Kidney epithelial cell (primary cell): ENCODE data around the gene GLRX5. TPM values are rescaled to one million over a fixed set of nuclear protein-coding genes. Genes with fewer than 3 reads are reported as not detected.

Experiments
- DNase-seq: peaks from one replicate; pipeline ENCODE4 v3.0.0-alpha.2; 2010; ENCODE audit warnings: low read depth
- H3K27me3 ChIP-seq: 2 replicates; pipeline ENCODE4 v1.6.0; 2011; ENCODE audit warnings: low read length; ENCODE audit not compliant: control insufficient read depth, insufficient read depth
- H3K36me3 ChIP-seq: 2 replicates; pipeline ENCODE4 v1.5.1; 2011; ENCODE audit warnings: low read length; ENCODE audit not compliant: control insufficient read depth, insufficient read depth
- H3K4me3 ChIP-seq: 2 replicates; pipeline ENCODE4 v1.5.1; 2011; ENCODE audit warnings: low read depth, mild to moderate bottlenecking, control low read depth, low read length
- total RNA-seq: library from RNA; depleted of rRNA; stranded (reverse); fragments of >200 nt; gene quantifications from 2 replicates; pipeline ENCODE4 v1.2.3, GENCODE V29; 2015
- TF ChIP-seq, protein P1 (sequence below): IDR thresholded peaks from 2 replicates; pipeline ENCODE4 v1.5.1; 2011; ENCODE audit warnings: mild to moderate bottlenecking, moderate library complexity, low read length, control low read depth, inconsistent platforms; ENCODE audit not compliant: insufficient read depth, poor library complexity, severe bottlenecking

GLRX5 gene
- total RNA-seq, 1 donor from 2014 or later = 48.3 TPM

DNA sequence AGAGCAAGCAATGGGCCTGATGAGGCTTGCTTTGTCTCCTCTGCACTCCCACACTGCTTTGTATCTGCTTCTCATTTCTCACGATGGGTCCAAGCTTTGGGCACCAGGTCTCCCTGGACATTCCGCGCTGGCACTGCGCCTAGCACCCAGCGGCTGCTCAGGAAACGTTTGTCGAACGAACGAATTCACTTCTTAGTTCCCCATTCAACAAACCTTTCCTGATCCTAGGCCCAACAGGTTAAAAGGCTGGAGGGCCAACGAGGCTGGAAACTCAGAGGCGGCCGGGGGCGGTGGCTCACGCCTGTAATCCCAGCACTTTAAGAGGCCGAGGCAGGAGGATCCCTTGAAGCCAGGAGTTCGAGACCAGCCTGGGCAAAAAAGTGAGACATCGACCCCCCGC, 1.0 kb upstream of the GLRX5 start:
- no peak for DNase-seq
- Histone ChIP-seq H3K4me3 (peak overlapping the region; percentile 99), H3K36me3 (no peaks in the 10 kb centered on the region), H3K27me3 (no peaks in the 10 kb centered on the region)
- TF ChIP-seq, protein P1, sequence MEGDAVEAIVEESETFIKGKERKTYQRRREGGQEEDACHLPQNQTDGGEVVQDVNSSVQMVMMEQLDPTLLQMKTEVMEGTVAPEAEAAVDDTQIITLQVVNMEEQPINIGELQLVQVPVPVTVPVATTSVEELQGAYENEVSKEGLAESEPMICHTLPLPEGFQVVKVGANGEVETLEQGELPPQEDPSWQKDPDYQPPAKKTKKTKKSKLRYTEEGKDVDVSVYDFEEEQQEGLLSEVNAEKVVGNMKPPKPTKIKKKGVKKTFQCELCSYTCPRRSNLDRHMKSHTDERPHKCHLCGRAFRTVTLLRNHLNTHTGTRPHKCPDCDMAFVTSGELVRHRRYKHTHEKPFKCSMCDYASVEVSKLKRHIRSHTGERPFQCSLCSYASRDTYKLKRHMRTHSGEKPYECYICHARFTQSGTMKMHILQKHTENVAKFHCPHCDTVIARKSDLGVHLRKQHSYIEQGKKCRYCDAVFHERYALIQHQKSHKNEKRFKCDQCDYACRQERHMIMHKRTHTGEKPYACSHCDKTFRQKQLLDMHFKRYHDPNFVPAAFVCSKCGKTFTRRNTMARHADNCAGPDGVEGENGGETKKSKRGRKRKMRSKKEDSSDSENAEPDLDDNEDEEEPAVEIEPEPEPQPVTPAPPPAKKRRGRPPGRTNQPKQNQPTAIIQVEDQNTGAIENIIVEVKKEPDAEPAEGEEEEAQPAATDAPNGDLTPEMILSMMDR = no peak

DNA sequence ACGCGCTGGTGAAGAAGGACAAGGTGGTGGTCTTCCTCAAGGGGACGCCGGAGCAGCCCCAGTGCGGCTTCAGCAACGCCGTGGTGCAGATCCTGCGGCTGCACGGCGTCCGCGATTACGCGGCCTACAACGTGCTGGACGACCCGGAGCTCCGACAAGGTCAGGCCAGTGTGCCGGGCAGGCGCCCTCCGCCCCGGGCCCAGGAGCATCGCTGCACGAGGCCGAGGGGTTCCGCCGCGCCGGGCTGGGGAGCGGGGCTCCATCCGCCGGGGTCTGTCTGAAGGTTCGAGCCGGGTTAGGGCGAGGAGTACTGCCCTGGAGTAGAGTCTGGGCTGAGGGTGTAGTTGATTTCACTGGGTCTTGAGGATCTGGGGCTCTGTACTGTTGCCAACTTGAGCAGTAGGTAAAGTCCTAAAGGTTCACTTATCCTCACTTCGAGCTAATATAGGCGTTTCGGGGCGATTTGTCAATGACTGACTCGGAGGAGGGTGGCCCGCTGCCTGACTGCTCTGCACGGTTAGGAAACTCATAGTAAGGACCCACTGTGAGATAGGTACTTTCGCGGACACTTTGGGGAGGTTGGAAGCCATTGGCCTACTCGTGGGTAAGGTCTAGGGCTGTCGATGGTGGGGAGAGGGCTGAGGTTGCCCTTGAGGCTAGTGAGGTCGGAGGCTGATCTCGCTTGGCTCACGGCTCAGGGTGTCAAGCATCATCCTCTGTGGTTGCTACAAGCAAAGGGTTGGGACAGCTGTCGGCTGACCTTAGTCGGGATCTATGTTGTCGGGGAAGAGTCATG, 574 bp downstream of the GLRX5 start:
- no peak for DNase-seq
- TF ChIP-seq, protein P1 = no peak
- no peaks in the 10 kb centered on the region for H3K27me3 ChIP-seq
- peak overlapping the region; percentile 98 for H3K4me3 ChIP-seq
- no peaks in the 10 kb centered on the region for H3K36me3 ChIP-seq

DNA sequence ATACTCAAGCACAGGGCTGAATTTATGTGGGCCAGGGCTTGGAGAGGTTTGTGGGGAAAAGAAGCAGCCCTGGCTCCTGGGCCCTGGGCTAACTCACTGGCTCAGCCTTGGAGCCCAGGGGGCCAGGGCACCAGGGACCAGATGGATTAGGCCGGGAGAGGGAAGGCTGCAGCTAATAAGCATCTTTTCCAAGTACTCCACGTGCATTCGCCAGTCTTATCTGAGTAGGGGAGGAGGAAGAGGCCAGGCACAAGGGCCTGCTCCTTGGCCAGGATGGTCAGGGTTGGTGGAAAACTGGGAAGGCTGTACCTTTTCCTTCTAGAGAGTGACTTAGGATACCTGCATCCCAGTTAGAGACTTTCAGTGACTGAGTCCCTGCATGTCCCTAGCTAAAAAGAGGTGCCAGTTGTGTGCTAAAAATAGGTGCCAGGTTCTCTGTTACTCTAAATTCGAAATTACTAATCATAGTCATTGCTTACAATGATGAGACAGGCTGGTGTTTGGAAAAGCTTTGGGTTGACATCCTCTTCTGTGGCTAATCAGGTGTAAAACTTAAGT, 1.3 kb downstream of the GLRX5 start:
- H3K4me3 ChIP-seq = peak overlapping the region; percentile 98
- DNase-seq = no peak
- TF ChIP-seq, protein P1 = no peak
- no peaks in the 10 kb centered on the region for H3K27me3 ChIP-seq
- no peaks in the 10 kb centered on the region for H3K36me3 ChIP-seq

DNA sequence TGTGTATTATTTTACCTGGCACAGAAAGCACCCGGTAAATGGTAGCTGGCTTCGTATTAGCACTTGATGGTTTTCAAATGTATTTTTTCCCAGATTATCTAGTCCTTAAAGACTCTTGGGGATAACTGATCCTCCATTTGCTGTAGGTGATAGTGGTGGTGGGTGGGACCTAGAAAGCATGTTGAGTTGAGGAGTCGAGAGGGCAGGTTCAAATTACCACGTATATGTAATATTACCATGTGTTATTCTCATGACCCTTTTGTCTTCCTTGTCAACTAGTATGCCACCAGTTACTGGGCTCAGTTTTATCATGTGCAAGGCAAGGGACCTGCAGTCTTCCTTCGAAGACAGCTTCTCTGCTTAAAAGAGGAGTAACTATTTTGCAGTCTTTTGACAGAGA, 1.8 kb downstream of the GLRX5 start:
- Histone ChIP-seq H3K36me3 (no peaks in the 10 kb centered on the region), H3K4me3 (no peak overlapping the region), H3K27me3 (no peaks in the 10 kb centered on the region)
- no peak for DNase-seq
- TF ChIP-seq, protein P1 = no peak

DNA sequence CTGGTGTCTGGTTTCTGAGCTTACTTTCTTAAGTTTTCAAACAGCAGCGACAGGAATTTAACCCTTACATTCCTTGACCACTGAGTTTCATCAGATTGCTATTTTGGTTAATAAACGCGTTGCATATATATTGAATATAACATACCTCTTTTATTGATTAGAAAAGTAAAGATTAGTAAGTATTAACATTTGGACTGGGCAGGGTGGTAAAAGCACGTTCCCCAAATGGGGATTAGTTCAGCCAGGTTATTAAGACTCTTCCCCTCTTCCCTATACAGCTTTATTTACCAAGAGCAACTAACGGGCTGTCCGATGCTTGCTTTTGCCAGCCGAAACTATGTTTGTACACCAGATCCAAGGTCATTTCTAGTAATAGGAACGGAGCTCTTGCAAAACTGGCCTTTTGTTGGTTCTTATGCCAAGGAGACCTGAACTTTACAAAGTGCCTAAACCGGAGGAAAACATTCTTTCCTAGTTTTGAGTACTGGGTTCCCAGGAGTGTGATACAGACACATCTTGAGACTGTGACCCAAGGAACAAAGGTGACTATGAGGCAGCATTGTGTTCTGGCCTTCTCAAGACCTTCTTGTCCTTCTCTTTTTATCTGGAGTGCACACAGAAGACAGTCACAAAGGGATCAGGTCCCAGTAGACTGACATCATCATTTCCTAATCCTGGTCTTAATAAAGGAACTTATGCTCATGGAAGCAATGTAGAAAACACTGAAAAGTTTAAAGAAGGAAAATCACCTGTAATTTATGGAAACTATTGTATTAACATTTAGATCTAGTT, 2.6 kb downstream of the GLRX5 start:
- no peak for DNase-seq
- H3K27me3 ChIP-seq = no peaks in the 10 kb centered on the region
- no peak overlapping the region for H3K4me3 ChIP-seq
- H3K36me3 ChIP-seq = no peaks in the 10 kb centered on the region
- TF ChIP-seq, protein P1 = no peak
